Thyroid gland (tissue), 4 donors: ENCODE data around the gene CAMTA1.

ENCODE experiments used
- POLR2A ChIP-seq, 2 donors: fragments of 450-650 bp; IDR thresholded peaks; one replicate each; pipeline ENCODE4 v1.6.1; 2017; ENCODE audit warnings: antibody characterized with exemption in 2 of 2, mild to moderate bottlenecking in 2 of 2, moderate library complexity in 1 of 2
- TF ChIP-seq, protein P1 (sequence below), 6 experiments: fragments of 200-600 bp in 3 of 6; fragments of 450-650 bp in 3 of 6; sonication (generic) in 3 of 6; IDR thresholded peaks; one replicate each; pipeline ENCODE4 v1.5.1; 2016 to 2019; ENCODE audit warnings: antibody characterized with exemption in 6 of 6, mild to moderate bottlenecking in 2 of 6, inconsistent platforms in 1 of 6, moderate library complexity in 1 of 6

DNA sequence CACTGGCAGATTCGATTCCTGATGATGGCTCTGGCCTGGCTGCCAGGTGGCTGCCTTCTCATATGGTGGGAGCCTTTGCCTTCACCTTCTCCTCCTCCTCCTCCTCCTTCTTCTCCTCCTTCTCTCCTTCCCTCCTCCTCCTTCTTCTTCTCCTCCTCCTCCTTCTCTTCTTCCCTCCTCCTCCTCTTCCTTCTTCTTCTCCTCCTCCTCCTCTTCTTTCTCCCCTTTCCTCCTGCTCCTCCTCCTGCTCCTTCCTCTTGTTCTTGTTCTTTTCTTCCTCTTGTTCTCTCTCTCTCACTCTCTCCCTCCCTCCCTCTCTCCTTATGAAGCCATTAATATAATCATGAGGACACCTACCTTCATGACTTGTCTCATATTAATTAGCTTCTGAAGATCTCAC is 278.7 kb downstream of the CAMTA1 start:
- TF ChIP-seq, protein P1, sequence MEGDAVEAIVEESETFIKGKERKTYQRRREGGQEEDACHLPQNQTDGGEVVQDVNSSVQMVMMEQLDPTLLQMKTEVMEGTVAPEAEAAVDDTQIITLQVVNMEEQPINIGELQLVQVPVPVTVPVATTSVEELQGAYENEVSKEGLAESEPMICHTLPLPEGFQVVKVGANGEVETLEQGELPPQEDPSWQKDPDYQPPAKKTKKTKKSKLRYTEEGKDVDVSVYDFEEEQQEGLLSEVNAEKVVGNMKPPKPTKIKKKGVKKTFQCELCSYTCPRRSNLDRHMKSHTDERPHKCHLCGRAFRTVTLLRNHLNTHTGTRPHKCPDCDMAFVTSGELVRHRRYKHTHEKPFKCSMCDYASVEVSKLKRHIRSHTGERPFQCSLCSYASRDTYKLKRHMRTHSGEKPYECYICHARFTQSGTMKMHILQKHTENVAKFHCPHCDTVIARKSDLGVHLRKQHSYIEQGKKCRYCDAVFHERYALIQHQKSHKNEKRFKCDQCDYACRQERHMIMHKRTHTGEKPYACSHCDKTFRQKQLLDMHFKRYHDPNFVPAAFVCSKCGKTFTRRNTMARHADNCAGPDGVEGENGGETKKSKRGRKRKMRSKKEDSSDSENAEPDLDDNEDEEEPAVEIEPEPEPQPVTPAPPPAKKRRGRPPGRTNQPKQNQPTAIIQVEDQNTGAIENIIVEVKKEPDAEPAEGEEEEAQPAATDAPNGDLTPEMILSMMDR (IDR thresholded peaks at IDR 0.05), result no peak
- TF ChIP-seq POLR2A (IDR thresholded peaks at IDR 0.05), result no peak
